ENCODE data around the gene YPEL4. TPM values are rescaled to one million over a fixed set of nuclear protein-coding genes. Genes with fewer than 3 reads are reported as not detected.
A peak's percentile ranks its signal among the peaks of the same experiment; 100 is the strongest.

Gene YPEL4
- total RNA-seq, 1 experiment from 2014 or later: not detected

GRCh38 chr11:57640068-57640800 is 9.5 kb downstream of the YPEL4 start:
- in situ Hi-C loops (cut with HindIII; ENCODE audit: low pct_unique_long_range_greater_than_20kb, low sequenced_read_pairs) (no loop called here), intact Hi-C loops (cut with micrococcal nuclease; ENCODE audit: unreplicated experiment) (loop anchor here (5.0 to 10.0 kb wide), 2 partner anchors 185 to 293 kb away; no protein-coding TSS in a partner anchor)

More at GRCh38 chr11:57640068-57640800, 9.5 kb downstream of the YPEL4 start:
- ChIA-PET POLR2A (no interaction called here), CTCF (interaction anchor here (0.8 to 2.6 kb wide), 5 partner anchors 72 to 295 kb away, joined by 4 to 31 read pairs (median 6); partner anchors contain the start of gene UBE2L6)
- ATAC-seq: no peak
- Histone ChIP-seq H3K4me1 (ENCODE audit: control insufficient read depth, insufficient read depth, low read length) (peaks cover 22% of the 10 kb centered on the region), H3K4me3 (ENCODE audit: low read depth in 2 of 2, low read length in 2 of 2) (peak overlapping the region in 1 of 2 experiments; percentile 79; a peak in 1 of 4 replicates), H3K27me3 (ENCODE audit: control insufficient read depth, insufficient read depth, low read length) (no peaks in the 10 kb centered on the region), H3K27ac (ENCODE audit: low read length) (peak overlapping the region; percentile 83; the same call in 1 of the 2 replicates), H3K9me3 (ENCODE audit: control insufficient read depth, insufficient read depth, low read depth, low read length) (no peaks in the 10 kb centered on the region), H3K36me3 (ENCODE audit: control insufficient read depth, insufficient read depth, low read length) (no peaks in the 10 kb centered on the region)
- BruUV-seq (replicated peaks): no TSS peak
- TF ChIP-seq TCF7L2 (IDR thresholded peaks at IDR 0.05; ENCODE audit: low read depth, low read length): no peak
- TF ChIP-seq REST (IDR thresholded peaks at IDR 0.05; ENCODE audit: insufficient read depth in 1 of 2, low read depth in 2 of 2, low read length in 1 of 2): no peak
- TF ChIP-seq CTCF (IDR thresholded peaks at IDR 0.05): no peak
- no peak for TF ChIP-seq POLR2AphosphoS5 (IDR thresholded peaks at IDR 0.05; ENCODE audit: low read depth, low read length)
- no peak for TF ChIP-seq SIN3A (IDR thresholded peaks at IDR 0.05; ENCODE audit: borderline replicate concordance, insufficient read depth, low read depth, low read length)
- DNase-seq (ENCODE audit: low read depth, low spot score): no peak
